ENCODE data around the gene FAM89B. TPM values are rescaled to one million over a fixed set of nuclear protein-coding genes. Genes with fewer than 3 reads are reported as not detected.
A peak's percentile ranks its signal among the peaks of the same experiment; 100 is the strongest.

FAM89B gene
- total RNA-seq, 1 donor from 2014 or later, result 86.8 TPM

- H3K27ac Mint-ChIP-seq (ENCODE audit: unreplicated experiment), result peak within 1 kb of the TSS; percentile 96
- H3K4me1 Mint-ChIP-seq (ENCODE audit: low read depth), result peaks cover 40% of the 10 kb centered on the region
- H3K4me3 Mint-ChIP-seq (ENCODE audit: unreplicated experiment), result peak within 1 kb of the TSS; percentile 91
- no peaks in the 10 kb centered on the region for H3K9me3 Mint-ChIP-seq (ENCODE audit: low read depth)
- no peak for TF ChIP-seq CTCF (IDR thresholded peaks at IDR 0.05)
- no peaks in the 10 kb centered on the region for H3K27me3 Mint-ChIP-seq (ENCODE audit: low read depth)
- peaks cover 6% of the 10 kb centered on the region for H3K36me3 Mint-ChIP-seq (ENCODE audit: low read depth)
- peak; percentile 100 for DNase-seq (ENCODE audit: low spot score)
Observed at GRCh38 chr11:65615229-65615949, 43.1 kb downstream of the FAM89B start, which contains the start of gene PCNX3. PCNX3 (plus strand) TSS chr11:65615776; CDS start chr11:65616312, 536 bp downstream.

GRCh38 chr11:65615950-65616574, 43.7 kb downstream of the FAM89B start:
- peak overlapping the region; percentile 91 for H3K4me3 Mint-ChIP-seq (ENCODE audit: unreplicated experiment)
- H3K36me3 Mint-ChIP-seq (ENCODE audit: low read depth), result peaks cover 6% of the 10 kb centered on the region
- TF ChIP-seq CTCF (IDR thresholded peaks at IDR 0.05), result no peak
- no peaks in the 10 kb centered on the region for H3K9me3 Mint-ChIP-seq (ENCODE audit: low read depth)
- peaks cover 34% of the 10 kb centered on the region for H3K4me1 Mint-ChIP-seq (ENCODE audit: low read depth)
- H3K27me3 Mint-ChIP-seq (ENCODE audit: low read depth), result no peaks in the 10 kb centered on the region
- peak overlapping the region; percentile 96 for H3K27ac Mint-ChIP-seq (ENCODE audit: unreplicated experiment)
- no peak for DNase-seq (ENCODE audit: low spot score)

GRCh38 chr11:65616575-65617001, 44.2 kb downstream of the FAM89B start:
- Mint-ChIP-seq H3K27ac (ENCODE audit: unreplicated experiment) (peak overlapping the region; percentile 94), H3K27me3 (ENCODE audit: low read depth) (no peaks in the 10 kb centered on the region), H3K36me3 (ENCODE audit: low read depth) (peaks cover 6% of the 10 kb centered on the region), H3K4me3 (ENCODE audit: unreplicated experiment) (peak overlapping the region; percentile 91), H3K4me1 (ENCODE audit: low read depth) (peaks cover 28% of the 10 kb centered on the region), H3K9me3 (ENCODE audit: low read depth) (no peaks in the 10 kb centered on the region)
- no peak for DNase-seq (ENCODE audit: low spot score)
- no peak for TF ChIP-seq CTCF (IDR thresholded peaks at IDR 0.05)

GRCh38 chr11:65617136-65617850, 45.0 kb downstream of the FAM89B start:
- TF ChIP-seq CTCF (IDR thresholded peaks at IDR 0.05), result no peak
- H3K36me3 Mint-ChIP-seq (ENCODE audit: low read depth), result peaks cover 8% of the 10 kb centered on the region
- H3K4me3 Mint-ChIP-seq (ENCODE audit: unreplicated experiment), result peak overlapping the region; percentile 91
- peaks cover 21% of the 10 kb centered on the region for H3K4me1 Mint-ChIP-seq (ENCODE audit: low read depth)
- peak overlapping the region; percentile 94 for H3K27ac Mint-ChIP-seq (ENCODE audit: unreplicated experiment)
- no peak for DNase-seq (ENCODE audit: low spot score)
- H3K27me3 Mint-ChIP-seq (ENCODE audit: low read depth), result no peaks in the 10 kb centered on the region
- no peaks in the 10 kb centered on the region for H3K9me3 Mint-ChIP-seq (ENCODE audit: low read depth)
